ENCODE results near the gene FAM43B.

FAM43B gene

GRCh38 chr1:20552728-20553445, 514 bp downstream of the FAM43B start:
- no peak for DNase-seq

- no peak for DNase-seq
These were observed 2.8 kb downstream of the FAM43B start for GRCh38 chr1:20555025-20555757.

GRCh38 chr1:20555758-20556120, 3.4 kb downstream of the FAM43B start:
- no peak for DNase-seq

GRCh38 chr1:20558191-20558590, 5.8 kb downstream of the FAM43B start:
- no peak for DNase-seq

GRCh38 chr1:20560966-20561365, 8.6 kb downstream of the FAM43B start:
- DNase-seq, result no peak

GRCh38 chr1:20565234-20565633, 12.9 kb downstream of the FAM43B start:
- DNase-seq, result no peak

GRCh38 chr1:20569523-20570098, 17.2 kb downstream of the FAM43B start:
- no peak for DNase-seq

GRCh38 chr1:20571427-20571826, 19.1 kb downstream of the FAM43B start:
- no peak for DNase-seq

- no peak for DNase-seq
These were observed 21.6 kb downstream of the FAM43B start for GRCh38 chr1:20573987-20574386.

- DNase-seq, result peak; percentile 51 to 69
These were observed 22.5 kb downstream of the FAM43B start for GRCh38 chr1:20574686-20575540.

- no peak for DNase-seq
These were observed 23.4 kb downstream of the FAM43B start for GRCh38 chr1:20575541-20576336.

GRCh38 chr1:20578062-20578461, 25.7 kb downstream of the FAM43B start:
- no peak for DNase-seq

GRCh38 chr1:20578721-20579395, 26.5 kb downstream of the FAM43B start:
- no peak for DNase-seq

- DNase-seq, result no peak
These were observed 32.5 kb downstream of the FAM43B start for GRCh38 chr1:20584890-20585289.

GRCh38 chr1:20586953-20587660, 34.7 kb downstream of the FAM43B start:
- DNase-seq, result no peak

- no peak for DNase-seq
These were observed 35.3 kb downstream of the FAM43B start for GRCh38 chr1:20587661-20588053.

- peak in 1 of 2 donors; percentile 9 for DNase-seq
These were observed 36.4 kb downstream of the FAM43B start, which contains the start of gene CDA for GRCh38 chr1:20588634-20589225. TSS of gene CDA (plus strand) at chr1:20589097. CDS start at chr1:20589130, 33 bp downstream.

- DNase-seq, result peak in 1 of 2 donors; percentile 19
These were observed 37.2 kb downstream of the FAM43B start for GRCh38 chr1:20589331-20590278.

GRCh38 chr1:20590306-20590777, 38.0 kb downstream of the FAM43B start:
- DNase-seq, result peak in 1 of 2 donors; percentile 35

Measured in CD4-positive, alpha-beta T cell treated with Interferon alpha-2 for 1 hour (primary cell).